GM12873 (cell line): Measurements from ENCODE around the gene DIPK1A.

Experiments used
- CTCF ChIP-seq: IDR thresholded peaks from 2 replicates; pipeline ENCODE4 v1.5.1; 2012; ENCODE audit warnings: low read depth, mild to moderate bottlenecking, moderate library complexity, low read length, control low read depth; ENCODE audit not compliant: insufficient read depth; ENCODE audit errors: missing control alignments

Gene DIPK1A

GRCh38 chr1:93000751-93001175 is 39.5 kb upstream of the DIPK1A start:
- no peak for TF ChIP-seq CTCF

- no peak for TF ChIP-seq CTCF
These were observed 39.0 kb upstream of the DIPK1A start for GRCh38 chr1:93000291-93000690.

GRCh38 chr1:92998821-92999220 is 37.6 kb upstream of the DIPK1A start:
- TF ChIP-seq CTCF, result no peak

- no peak for TF ChIP-seq CTCF
These were observed 34.5 kb upstream of the DIPK1A start for GRCh38 chr1:92995441-92996430.

- TF ChIP-seq CTCF, result peak; percentile 68
These were observed 32.9 kb upstream of the DIPK1A start for GRCh38 chr1:92994105-92994712.

- TF ChIP-seq CTCF, result no peak
These were observed 32.3 kb upstream of the DIPK1A start for GRCh38 chr1:92993581-92993980.

- no peak for TF ChIP-seq CTCF
These were observed 31.6 kb upstream of the DIPK1A start for GRCh38 chr1:92992877-92993276.
